Mucosa of rectum (tissue), 2 donors: Measurements from ENCODE around the gene CD36.

Source experiments
- H3K27ac ChIP-seq, 2 donors: one replicate each; pipeline ENCODE4 v1.7.0; 2013; ENCODE audit warnings: inconsistent platforms in 2 of 2, low read depth in 2 of 2, low read length in 2 of 2
- H3K27me3 ChIP-seq, 2 donors: one replicate each; pipeline ENCODE4 v1.7.0; 2013; ENCODE audit warnings: low read length in 2 of 2; ENCODE audit not compliant: control insufficient read depth in 2 of 2, insufficient read depth in 2 of 2
- H3K36me3 ChIP-seq, 2 donors: one replicate each; pipeline ENCODE4 v1.7.0; 2013; ENCODE audit warnings: low read length in 2 of 2; ENCODE audit not compliant: control insufficient read depth in 2 of 2, insufficient read depth in 2 of 2
- H3K4me1 ChIP-seq, 2 donors: one replicate each; pipeline ENCODE4 v1.7.0; 2013; ENCODE audit warnings: low read length in 2 of 2, mild to moderate bottlenecking in 1 of 2; ENCODE audit not compliant: control insufficient read depth in 2 of 2, insufficient read depth in 2 of 2
- H3K4me3 ChIP-seq, 2 donors: one replicate each; pipeline ENCODE4 v1.7.0; 2013; ENCODE audit warnings: low read length in 2 of 2
- H3K9ac ChIP-seq, 2 donors: one replicate each; pipeline ENCODE4 v1.7.0; 2013; ENCODE audit warnings: low read length in 2 of 2, low read depth in 1 of 2, mild to moderate bottlenecking in 1 of 2
- H3K9me3 ChIP-seq, 2 donors: one replicate each; pipeline ENCODE4 v1.7.0; 2013; ENCODE audit warnings: low read length in 2 of 2; ENCODE audit not compliant: control insufficient read depth in 2 of 2
- donor health status: healthy.
- donor health status: Normal muscosa, but diverticular disease.

CD36 gene

GRCh38 chr7:80719261-80719660 lies 80.8 kb downstream of the CD36 start:
- H3K4me1 ChIP-seq, result no peaks in the 10 kb centered on the region
- no peak overlapping the region for H3K4me3 ChIP-seq
- H3K9ac ChIP-seq, result no peak overlapping the region
- no peaks in the 10 kb centered on the region for H3K36me3 ChIP-seq
- H3K9me3 ChIP-seq, result no peaks in the 10 kb centered on the region
- no peak overlapping the region for H3K27ac ChIP-seq
- H3K27me3 ChIP-seq, result no peaks in the 10 kb centered on the region

DNA sequence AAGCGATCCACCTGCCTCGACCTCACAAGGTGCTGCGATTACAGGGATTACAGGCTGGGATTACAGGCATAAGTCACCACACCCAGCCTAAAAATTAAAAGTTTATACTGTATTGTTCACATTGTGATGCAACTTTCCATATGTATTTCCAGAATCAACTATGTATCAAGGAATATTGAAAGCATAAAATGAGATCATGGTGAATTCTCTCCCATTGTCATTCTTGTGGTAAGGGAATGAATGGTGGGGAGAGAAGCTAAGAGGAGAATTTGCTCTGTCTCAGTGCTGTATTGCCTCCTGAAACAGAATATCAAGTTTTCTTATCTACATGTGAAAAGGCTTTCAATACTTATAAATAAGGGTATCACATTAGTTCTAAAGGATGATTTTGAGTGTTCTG lies 81.7 kb downstream of the CD36 start:
- Histone ChIP-seq H3K4me3 (no peak overlapping the region), H3K36me3 (no peaks in the 10 kb centered on the region), H3K4me1 (no peaks in the 10 kb centered on the region), H3K9ac (no peak overlapping the region), H3K27ac (no peak overlapping the region), H3K9me3 (no peaks in the 10 kb centered on the region), H3K27me3 (no peaks in the 10 kb centered on the region)

- Histone ChIP-seq H3K4me3 (no peak overlapping the region), H3K4me1 (no peaks in the 10 kb centered on the region), H3K27me3 (no peaks in the 10 kb centered on the region), H3K36me3 (no peaks in the 10 kb centered on the region), H3K9me3 (no peaks in the 10 kb centered on the region), H3K9ac (no peak overlapping the region), H3K27ac (no peak overlapping the region)
These were observed 83.6 kb downstream of the CD36 start for GRCh38 chr7:80721883-80722615.

DNA sequence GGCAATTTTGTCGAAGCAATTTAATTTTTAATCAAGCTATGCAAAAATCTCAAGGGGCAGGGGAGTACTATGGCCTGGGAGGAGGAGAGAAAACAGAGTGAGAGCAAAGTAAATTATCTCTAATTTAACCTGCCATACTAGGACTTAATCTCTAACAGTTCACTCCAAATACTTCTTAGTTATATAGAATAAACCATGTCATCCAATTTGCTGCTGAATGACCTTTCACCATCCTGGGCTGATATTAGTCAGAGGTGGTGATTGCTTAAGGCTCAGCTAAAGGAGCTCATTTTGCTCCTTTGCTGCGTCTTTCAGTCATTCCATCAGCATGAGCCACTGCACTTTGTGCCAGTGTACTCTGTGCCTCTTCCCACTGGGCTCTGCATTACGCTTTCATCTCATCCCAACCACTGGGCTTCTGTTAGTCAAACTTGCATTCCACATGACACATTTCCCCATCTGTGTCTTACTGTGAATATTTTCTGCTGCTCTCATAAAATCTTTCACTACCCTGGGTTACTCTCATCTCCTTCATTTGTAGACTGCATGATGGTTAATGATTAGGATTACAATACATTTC lies 84.3 kb downstream of the CD36 start:
- no peak overlapping the region for H3K9ac ChIP-seq
- no peaks in the 10 kb centered on the region for H3K27me3 ChIP-seq

GRCh38 chr7:80724249-80724871 lies 85.9 kb downstream of the CD36 start:
- Histone ChIP-seq H3K4me3 (no peak overlapping the region), H3K9ac (no peak overlapping the region), H3K36me3 (no peaks in the 10 kb centered on the region), H3K4me1 (no peaks in the 10 kb centered on the region), H3K9me3 (no peaks in the 10 kb centered on the region), H3K27me3 (no peaks in the 10 kb centered on the region), H3K27ac (no peak overlapping the region)

More for the DNA sequence above, 84.3 kb downstream of the CD36 start:
- Histone ChIP-seq H3K36me3 (no peaks in the 10 kb centered on the region), H3K4me1 (no peaks in the 10 kb centered on the region), H3K9me3 (no peaks in the 10 kb centered on the region), H3K27ac (no peak overlapping the region), H3K4me3 (no peak overlapping the region)

DNA sequence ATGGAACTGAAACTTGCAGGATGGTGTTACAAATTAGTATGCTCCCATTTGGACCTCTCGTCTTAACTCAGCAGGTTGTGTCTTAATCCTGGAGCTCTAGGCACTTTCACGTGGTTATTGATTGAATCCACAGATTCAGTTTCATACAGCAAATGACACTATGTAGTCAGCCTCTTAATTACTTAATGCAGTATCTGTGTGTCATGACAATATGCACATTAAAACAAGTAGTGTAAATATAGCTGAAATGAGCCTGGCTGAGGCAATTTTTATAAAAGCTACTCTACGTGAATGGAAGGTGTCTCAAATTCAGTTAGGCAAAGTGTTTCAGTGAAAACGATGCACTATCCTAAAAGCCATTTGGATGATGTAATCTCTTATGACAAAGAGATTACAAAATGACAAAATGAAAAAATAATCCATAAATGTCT lies 86.8 kb downstream of the CD36 start:
- H3K27me3 ChIP-seq, result no peaks in the 10 kb centered on the region
- H3K4me1 ChIP-seq, result no peaks in the 10 kb centered on the region
- H3K36me3 ChIP-seq, result no peaks in the 10 kb centered on the region
- no peak overlapping the region for H3K27ac ChIP-seq
- H3K9ac ChIP-seq, result no peak overlapping the region
- no peak overlapping the region for H3K4me3 ChIP-seq
- H3K9me3 ChIP-seq, result no peaks in the 10 kb centered on the region
